HG02938 (cell line): ENCODE data around the gene FBXL16.

ENCODE experiments used
- ATAC-seq: cut with Tn5 transposase; IDR thresholded peaks from one replicate; pipeline ENCODE4 v1.9.1; 2021; ENCODE audit warnings: mild to moderate bottlenecking, moderate library complexity; ENCODE audit not compliant: unreplicated experiment

Gene FBXL16

GRCh38 chr16:666572-666971 lies 39.0 kb downstream of the FBXL16 start:
- ATAC-seq = no peak

GRCh38 chr16:662597-662996 lies 43.0 kb downstream of the FBXL16 start:
- ATAC-seq = no peak

GRCh38 chr16:662095-662494 lies 43.5 kb downstream of the FBXL16 start:
- ATAC-seq = no peak

- no peak for ATAC-seq
Observed at GRCh38 chr16:661184-661821, 44.3 kb downstream of the FBXL16 start.

GRCh38 chr16:660459-661183 lies 45.0 kb downstream of the FBXL16 start:
- no peak for ATAC-seq

- no peak for ATAC-seq
Observed at GRCh38 chr16:660132-660458, 45.5 kb downstream of the FBXL16 start.

- no peak for ATAC-seq
Observed at GRCh38 chr16:659618-660017, 46.0 kb downstream of the FBXL16 start.

GRCh38 chr16:658679-659571 lies 46.7 kb downstream of the FBXL16 start:
- no peak for ATAC-seq

- no peak for ATAC-seq
Observed at GRCh38 chr16:657487-657886, 48.1 kb downstream of the FBXL16 start.

GRCh38 chr16:654034-654433 lies 51.6 kb downstream of the FBXL16 start:
- ATAC-seq = no peak

- no peak for ATAC-seq
Observed at GRCh38 chr16:652454-653305, 52.9 kb downstream of the FBXL16 start.

- ATAC-seq = no peak
Observed at GRCh38 chr16:651844-652243, 53.8 kb downstream of the FBXL16 start.

GRCh38 chr16:649631-650030 lies 56.0 kb downstream of the FBXL16 start:
- ATAC-seq = peak; percentile 7

GRCh38 chr16:648781-649589 lies 56.6 kb downstream of the FBXL16 start, which contains the start of gene WDR90:
Gene WDR90 (plus strand): TSS chr16:649365. CDS start chr16:649417, 52 bp downstream.
- peak; percentile 74 for ATAC-seq

GRCh38 chr16:648071-648780 lies 57.4 kb downstream of the FBXL16 start:
- ATAC-seq = no peak

GRCh38 chr16:647173-647902 lies 58.3 kb downstream of the FBXL16 start:
- no peak for ATAC-seq

GRCh38 chr16:646679-647172 lies 58.9 kb downstream of the FBXL16 start:
- no peak for ATAC-seq
